Immature natural killer cell (primary cell): ENCODE measurements around the gene CNPY1. TPM values are rescaled to one million over a fixed set of nuclear protein-coding genes. Genes with fewer than 3 reads are reported as not detected.

ENCODE experiments used
- DNase-seq, 3 donors: peaks; one replicate each; pipeline ENCODE4 v3.0.0; 2022; ENCODE audit warnings: mixed read lengths in 1 of 3
- H3K27ac Mint-ChIP-seq, 6 donors: one replicate each; pipeline ENCODE4 v1.8.0; 2020; ENCODE audit warnings: mixed read lengths in 6 of 6, mild to moderate bottlenecking in 5 of 6, inconsistent platforms in 4 of 6, moderate library complexity in 3 of 6
- H3K27me3 Mint-ChIP-seq, 3 donors: one replicate each; pipeline ENCODE4 v1.8.0; 2020 to 2021; ENCODE audit warnings: low read depth in 3 of 3, mild to moderate bottlenecking in 3 of 3, mixed read lengths in 3 of 3, moderate library complexity in 3 of 3, inconsistent platforms in 1 of 3
- H3K36me3 Mint-ChIP-seq, 3 donors: one replicate each; pipeline ENCODE4 v1.8.0; 2020; ENCODE audit warnings: mixed read lengths in 3 of 3, inconsistent platforms in 2 of 3, mild to moderate bottlenecking in 2 of 3
- H3K4me1 Mint-ChIP-seq, 2 donors: one replicate each; pipeline ENCODE4 v1.8.0; 2020; ENCODE audit warnings: inconsistent platforms in 2 of 2, mild to moderate bottlenecking in 2 of 2, mixed read lengths in 2 of 2, moderate library complexity in 1 of 2
- H3K4me3 Mint-ChIP-seq, 5 donors: one replicate each; pipeline ENCODE4 v1.8.0; 2020; ENCODE audit warnings: mild to moderate bottlenecking in 5 of 5, mixed read lengths in 5 of 5, inconsistent platforms in 3 of 5, moderate library complexity in 3 of 5
- H3K9me3 Mint-ChIP-seq, 6 donors: one replicate each; pipeline ENCODE4 v1.8.0; 2020; ENCODE audit warnings: mild to moderate bottlenecking in 6 of 6, mixed read lengths in 6 of 6, inconsistent platforms in 4 of 6, moderate library complexity in 3 of 6
- polyA plus RNA-seq, 3 donors: library from polyadenylated mRNA; unstranded; fragments of 300-500 nt; fragmentation: Illumina TruSeq; gene quantifications; one replicate each; pipeline ENCODE4 v1.2.3, GENCODE V29; 2021

The CNPY1 gene
- polyA plus RNA-seq, 3 donors from 2014 or later = not detected

- H3K9me3 Mint-ChIP-seq = peaks cover 0 to 2% (median 0%) of the 10 kb centered on the region in 6 donors
- H3K27me3 Mint-ChIP-seq = peaks cover 2 to 28% (median 5%) of the 10 kb centered on the region in 3 donors
- no peak overlapping the region for H3K27ac Mint-ChIP-seq
- no peak for DNase-seq
- no peaks in the 10 kb centered on the region for H3K36me3 Mint-ChIP-seq
- no peak overlapping the region for H3K4me3 Mint-ChIP-seq
- no peaks in the 10 kb centered on the region for H3K4me1 Mint-ChIP-seq
These were observed 38.6 kb upstream of the CNPY1 start for GRCh38 chr7:155584763-155585531.

- DNase-seq = no peak
- H3K27ac Mint-ChIP-seq = no peak overlapping the region
- H3K9me3 Mint-ChIP-seq = peaks cover 0 to 2% (median 0%) of the 10 kb centered on the region in 6 donors
- no peaks in the 10 kb centered on the region for H3K4me1 Mint-ChIP-seq
- H3K27me3 Mint-ChIP-seq = peaks cover 2 to 28% (median 4%) of the 10 kb centered on the region in 3 donors
- H3K4me3 Mint-ChIP-seq = no peak overlapping the region
- H3K36me3 Mint-ChIP-seq = no peaks in the 10 kb centered on the region
These were observed 37.9 kb upstream of the CNPY1 start for GRCh38 chr7:155584261-155584660.

GRCh38 chr7:155583636-155584035 lies 37.3 kb upstream of the CNPY1 start:
- Mint-ChIP-seq H3K4me3 (no peak overlapping the region), H3K4me1 (no peaks in the 10 kb centered on the region), H3K36me3 (no peaks in the 10 kb centered on the region), H3K27me3 (peaks cover 3 to 25% (median 3%) of the 10 kb centered on the region in 3 donors), H3K9me3 (peaks cover 0 to 2% (median 0%) of the 10 kb centered on the region in 6 donors), H3K27ac (no peak overlapping the region)
- no peak for DNase-seq

GRCh38 chr7:155581954-155582353 lies 35.6 kb upstream of the CNPY1 start:
- Mint-ChIP-seq H3K27ac (no peak overlapping the region), H3K27me3 (peaks cover 2 to 15% (median 2%) of the 10 kb centered on the region in 3 donors), H3K4me1 (no peaks in the 10 kb centered on the region), H3K36me3 (no peaks in the 10 kb centered on the region), H3K4me3 (no peak overlapping the region), H3K9me3 (peaks cover 0 to 2% (median 0%) of the 10 kb centered on the region in 6 donors)
- DNase-seq = no peak

GRCh38 chr7:155581107-155581830 lies 34.9 kb upstream of the CNPY1 start:
- H3K27ac Mint-ChIP-seq = no peak overlapping the region
- H3K4me1 Mint-ChIP-seq = no peaks in the 10 kb centered on the region
- H3K27me3 Mint-ChIP-seq = peaks cover 2 to 14% (median 2%) of the 10 kb centered on the region in 3 donors
- DNase-seq = no peak
- no peak overlapping the region for H3K4me3 Mint-ChIP-seq
- H3K36me3 Mint-ChIP-seq = no peaks in the 10 kb centered on the region
- H3K9me3 Mint-ChIP-seq = peaks cover 0 to under 1% (median 0%) of the 10 kb centered on the region in 6 donors

GRCh38 chr7:155580367-155580766 lies 34.0 kb upstream of the CNPY1 start:
- DNase-seq = no peak
- Mint-ChIP-seq H3K9me3 (no peaks in the 10 kb centered on the region), H3K4me1 (no peaks in the 10 kb centered on the region), H3K27me3 (peaks cover 2 to 9% (median 2%) of the 10 kb centered on the region in 3 donors), H3K4me3 (no peak overlapping the region), H3K27ac (no peak overlapping the region), H3K36me3 (no peaks in the 10 kb centered on the region)

GRCh38 chr7:155579565-155579964 lies 33.2 kb upstream of the CNPY1 start:
- H3K4me1 Mint-ChIP-seq = no peaks in the 10 kb centered on the region
- no peaks in the 10 kb centered on the region for H3K36me3 Mint-ChIP-seq
- H3K27ac Mint-ChIP-seq = no peak overlapping the region
- H3K4me3 Mint-ChIP-seq = no peak overlapping the region
- DNase-seq = no peak
- no peaks in the 10 kb centered on the region for H3K9me3 Mint-ChIP-seq
- H3K27me3 Mint-ChIP-seq = peaks cover 2 to 9% (median 2%) of the 10 kb centered on the region in 3 donors

GRCh38 chr7:155578016-155578415 lies 31.7 kb upstream of the CNPY1 start:
- Mint-ChIP-seq H3K27me3 (peaks cover 0 to 2% (median 2%) of the 10 kb centered on the region in 3 donors), H3K4me1 (no peaks in the 10 kb centered on the region), H3K36me3 (no peaks in the 10 kb centered on the region), H3K4me3 (no peak overlapping the region), H3K9me3 (no peaks in the 10 kb centered on the region), H3K27ac (no peak overlapping the region)
- DNase-seq = no peak

- no peaks in the 10 kb centered on the region for H3K9me3 Mint-ChIP-seq
- H3K36me3 Mint-ChIP-seq = no peaks in the 10 kb centered on the region
- no peaks in the 10 kb centered on the region for H3K4me1 Mint-ChIP-seq
- no peak for DNase-seq
- H3K27me3 Mint-ChIP-seq = peaks cover 0 to 4% (median 2%) of the 10 kb centered on the region in 3 donors
- no peak overlapping the region for H3K4me3 Mint-ChIP-seq
- H3K27ac Mint-ChIP-seq = no peak overlapping the region
These were observed 31.1 kb upstream of the CNPY1 start for GRCh38 chr7:155577509-155577905.

GRCh38 chr7:155576900-155577508 lies 30.6 kb upstream of the CNPY1 start:
- Mint-ChIP-seq H3K27ac (no peak overlapping the region), H3K4me3 (no peak overlapping the region), H3K9me3 (no peaks in the 10 kb centered on the region), H3K4me1 (no peaks in the 10 kb centered on the region), H3K36me3 (no peaks in the 10 kb centered on the region), H3K27me3 (peaks cover 0 to 4% (median 2%) of the 10 kb centered on the region in 3 donors)
- no peak for DNase-seq

GRCh38 chr7:155576416-155576815 lies 30.1 kb upstream of the CNPY1 start:
- H3K4me3 Mint-ChIP-seq = no peak overlapping the region
- H3K27ac Mint-ChIP-seq = no peak overlapping the region
- H3K27me3 Mint-ChIP-seq = peaks cover 0 to 4% (median 2%) of the 10 kb centered on the region in 3 donors
- no peak for DNase-seq
- H3K9me3 Mint-ChIP-seq = no peaks in the 10 kb centered on the region
- no peaks in the 10 kb centered on the region for H3K4me1 Mint-ChIP-seq
- no peaks in the 10 kb centered on the region for H3K36me3 Mint-ChIP-seq

GRCh38 chr7:155574556-155575290 lies 28.4 kb upstream of the CNPY1 start:
- no peaks in the 10 kb centered on the region for H3K36me3 Mint-ChIP-seq
- H3K27ac Mint-ChIP-seq = no peak overlapping the region
- H3K4me3 Mint-ChIP-seq = no peak overlapping the region
- no peaks in the 10 kb centered on the region for H3K4me1 Mint-ChIP-seq
- H3K27me3 Mint-ChIP-seq = peaks cover 0 to 4% (median 0%) of the 10 kb centered on the region in 3 donors
- H3K9me3 Mint-ChIP-seq = no peaks in the 10 kb centered on the region
- DNase-seq = no peak

- Mint-ChIP-seq H3K4me3 (no peak overlapping the region), H3K9me3 (no peaks in the 10 kb centered on the region), H3K4me1 (no peaks in the 10 kb centered on the region), H3K27me3 (peaks cover 0 to 5% (median 0%) of the 10 kb centered on the region in 3 donors), H3K27ac (no peak overlapping the region), H3K36me3 (no peaks in the 10 kb centered on the region)
- no peak for DNase-seq
These were observed 25.4 kb upstream of the CNPY1 start for GRCh38 chr7:155571581-155572345.
